DMS114 treated with DMSO at 0.1 percent for 48 hours (cell line): ENCODE measurements around the gene HMGA1.
"Not testable (repeated sequence)": the region's sequence is repeated elsewhere in the genome, so short reads cannot be mapped to it uniquely, and the experiment has no call there.

Source experiments
- DNase-seq: peaks from one replicate; lab custom pipeline; 2025; ENCODE audit not compliant: unreplicated experiment; lab: John Stamatoyannopoulos, UW

HMGA1 gene

GRCh38 chr6:34259529-34260069 is 22.9 kb downstream of the HMGA1 start:
- no peak for DNase-seq

GRCh38 chr6:34260576-34261267 is 24.0 kb downstream of the HMGA1 start:
- no peak for DNase-seq

GRCh38 chr6:34263484-34263883 is 26.8 kb downstream of the HMGA1 start:
- DNase-seq = not testable (repeated sequence)

- no peak for DNase-seq
Measured at GRCh38 chr6:34267746-34268145, 31.1 kb downstream of the HMGA1 start.

GRCh38 chr6:34269132-34269531 is 32.5 kb downstream of the HMGA1 start:
- not testable (repeated sequence) for DNase-seq

- DNase-seq = not testable (repeated sequence)
Measured at GRCh38 chr6:34269658-34270341, 33.1 kb downstream of the HMGA1 start.

- DNase-seq = no peak
Measured at GRCh38 chr6:34272013-34272926, 35.6 kb downstream of the HMGA1 start.

GRCh38 chr6:34273242-34273805 is 36.7 kb downstream of the HMGA1 start:
- DNase-seq = no peak

- no peak for DNase-seq
Measured at GRCh38 chr6:34274129-34274528, 37.5 kb downstream of the HMGA1 start.

GRCh38 chr6:34275128-34275804 is 38.6 kb downstream of the HMGA1 start:
- DNase-seq = no peak

GRCh38 chr6:34276191-34276590 is 39.5 kb downstream of the HMGA1 start:
- no peak for DNase-seq

- no peak for DNase-seq
Measured at GRCh38 chr6:34276881-34277762, 40.4 kb downstream of the HMGA1 start.

GRCh38 chr6:34277763-34278112 is 41.1 kb downstream of the HMGA1 start:
- DNase-seq = no peak

GRCh38 chr6:34278833-34279232 is 42.2 kb downstream of the HMGA1 start:
- DNase-seq = no peak

GRCh38 chr6:34280216-34280615 is 43.5 kb downstream of the HMGA1 start:
- no peak for DNase-seq

GRCh38 chr6:34281702-34282334 is 45.1 kb downstream of the HMGA1 start:
- DNase-seq = no peak

- DNase-seq = no peak
Measured at GRCh38 chr6:34284563-34285447, 48.1 kb downstream of the HMGA1 start.
